Activated CD8-positive, alpha-beta memory T cell treated with anti-CD3 and anti-CD28 coated beads, Interleukin-2, amount 10 ng/mL, durations not matched to agents 7 days and 5 days (primary cell): Measurements from ENCODE around the gene DR1. TPM values are rescaled to one million over a fixed set of nuclear protein-coding genes. Genes with fewer than 3 reads are reported as not detected.

ENCODE experiments used
- ATAC-seq: fragments of 150-1000 bp; cut with Tn5 transposase; one replicate; pipeline ENCODE4 v1.10.0; 2021; ENCODE audit warnings: moderate library complexity
- CTCF ChIA-PET: fragments of 350-600 bp; sonication (Branson Sonifier 250); formaldehyde crosslinking; loops from one replicate; lab custom pipeline; 2021; ENCODE audit warnings: antibody characterized with exemption; lab: Charles Lee
- DNase-seq: peaks from one replicate; pipeline ENCODE4 v3.0.0-alpha.2; 2020
- H3K27ac Mint-ChIP-seq: one replicate; pipeline ENCODE4 v1.8.0; 2021; ENCODE audit warnings: mild to moderate bottlenecking, mixed read lengths
- H3K27me3 Mint-ChIP-seq: one replicate; pipeline ENCODE4 v1.8.0; 2021; ENCODE audit warnings: mixed read lengths
- H3K36me3 Mint-ChIP-seq: one replicate; pipeline ENCODE4 v1.8.0; 2021; ENCODE audit warnings: mild to moderate bottlenecking, mixed read lengths
- H3K4me1 Mint-ChIP-seq: one replicate; pipeline ENCODE4 v1.8.0; 2021; ENCODE audit warnings: mixed read lengths
- H3K4me3 Mint-ChIP-seq: one replicate; pipeline ENCODE4 v1.8.0; 2021; ENCODE audit warnings: mild to moderate bottlenecking, moderate library complexity, mixed read lengths
- H3K9me3 Mint-ChIP-seq: one replicate; pipeline ENCODE4 v1.8.0; 2022; ENCODE audit warnings: low read depth, mixed read lengths
- total RNA-seq, 2 experiments: library from RNA; stranded (reverse); gene quantifications; one replicate each; pipeline ENCODE4 v1.2.3, GENCODE V29; 2021

The DR1 gene
- total RNA-seq, 2 experiments from 2014 or later: 87.5 to 106 TPM

GRCh38 chr1:93324486-93325464 is 20.9 kb upstream of the DR1 start:
- Mint-ChIP-seq H3K9me3 (no peaks in the 10 kb centered on the region), H3K27ac (no peak overlapping the region), H3K4me3 (no peak overlapping the region), H3K27me3 (no peaks in the 10 kb centered on the region), H3K4me1 (no peaks in the 10 kb centered on the region), H3K36me3 (peaks cover 4% of the 10 kb centered on the region)
- DNase-seq: no peak
- ATAC-seq: no peak
- CTCF ChIA-PET: interaction anchor here (0.9 to 2.3 kb wide), 3 partner anchors 17 to 20 kb away, joined by 3 to 7 read pairs (median 4); no protein-coding TSS in a partner anchor

- DNase-seq (no peak), ATAC-seq (no peak)
- Mint-ChIP-seq H3K27ac (no peak overlapping the region), H3K36me3 (peaks cover 6% of the 10 kb centered on the region), H3K4me3 (no peak overlapping the region), H3K9me3 (no peaks in the 10 kb centered on the region), H3K27me3 (no peaks in the 10 kb centered on the region), H3K4me1 (no peaks in the 10 kb centered on the region)
- CTCF ChIA-PET: interaction anchor here (0.7 to 1.2 kb wide), 3 partner anchors 17 to 240 kb away, joined by 3 to 4 read pairs (median 4); partner anchors contain the start of gene DR1
Observed at GRCh38 chr1:93328809-93329760, 16.6 kb upstream of the DR1 start.

GRCh38 chr1:93330196-93330595 is 15.5 kb upstream of the DR1 start:
- peaks cover 5% of the 10 kb centered on the region for H3K36me3 Mint-ChIP-seq
- no peak for ATAC-seq
- H3K4me3 Mint-ChIP-seq: no peak overlapping the region
- no peak for DNase-seq
- CTCF ChIA-PET: interaction anchor here (0.7 to 1.2 kb wide), 2 partner anchors 29 to 241 kb away, joined by 3 to 4 read pairs; no protein-coding TSS in a partner anchor
- no peak overlapping the region for H3K27ac Mint-ChIP-seq
- H3K9me3 Mint-ChIP-seq: no peaks in the 10 kb centered on the region
- no peaks in the 10 kb centered on the region for H3K4me1 Mint-ChIP-seq
- no peaks in the 10 kb centered on the region for H3K27me3 Mint-ChIP-seq

GRCh38 chr1:93330617-93331016 is 15.1 kb upstream of the DR1 start:
- Mint-ChIP-seq H3K27me3 (no peaks in the 10 kb centered on the region), H3K4me1 (no peaks in the 10 kb centered on the region), H3K9me3 (no peaks in the 10 kb centered on the region), H3K36me3 (peaks cover 5% of the 10 kb centered on the region), H3K27ac (no peak overlapping the region), H3K4me3 (no peak overlapping the region)
- DNase-seq: no peak
- no peak for ATAC-seq
- CTCF ChIA-PET: interaction anchor here (1.2 to 1.5 kb wide), 2 partner anchors 26 to 30 kb away, joined by 3 to 4 read pairs; no protein-coding TSS in a partner anchor

GRCh38 chr1:93331412-93331811 is 14.3 kb upstream of the DR1 start:
- no peaks in the 10 kb centered on the region for H3K27me3 Mint-ChIP-seq
- H3K27ac Mint-ChIP-seq: no peak overlapping the region
- ATAC-seq: no peak
- peaks cover 3% of the 10 kb centered on the region for H3K36me3 Mint-ChIP-seq
- no peak for DNase-seq
- CTCF ChIA-PET: interaction anchor here (1.5 kb wide), 1 partner anchor 27 kb away, joined by 4 read pairs; no protein-coding TSS in a partner anchor
- H3K4me1 Mint-ChIP-seq: no peaks in the 10 kb centered on the region
- no peaks in the 10 kb centered on the region for H3K9me3 Mint-ChIP-seq
- H3K4me3 Mint-ChIP-seq: no peak overlapping the region

- peaks cover 2% of the 10 kb centered on the region for H3K4me1 Mint-ChIP-seq
- H3K36me3 Mint-ChIP-seq: peaks cover 9% of the 10 kb centered on the region
- CTCF ChIA-PET: interaction anchor here (0.7 kb wide), 1 partner anchor 34 kb away, joined by 3 read pairs; no protein-coding TSS in a partner anchor
- H3K4me3 Mint-ChIP-seq: no peak overlapping the region
- H3K27ac Mint-ChIP-seq: no peak overlapping the region
- no peak for DNase-seq
- H3K27me3 Mint-ChIP-seq: no peaks in the 10 kb centered on the region
- no peak for ATAC-seq
- no peaks in the 10 kb centered on the region for H3K9me3 Mint-ChIP-seq
Observed at GRCh38 chr1:93332368-93332767, 13.3 kb upstream of the DR1 start.

GRCh38 chr1:93338387-93339146 is 7.1 kb upstream of the DR1 start:
- no peaks in the 10 kb centered on the region for H3K27me3 Mint-ChIP-seq
- DNase-seq: no peak

GRCh38 chr1:93339171-93339697 is 6.5 kb upstream of the DR1 start:
- Mint-ChIP-seq H3K4me3 (no peak overlapping the region), H3K36me3 (peaks cover 22% of the 10 kb centered on the region), H3K4me1 (peaks cover 4% of the 10 kb centered on the region), H3K27me3 (no peaks in the 10 kb centered on the region), H3K9me3 (no peaks in the 10 kb centered on the region), H3K27ac (no peak overlapping the region)
- CTCF ChIA-PET: no interaction called here
- DNase-seq: no peak
- ATAC-seq: no peak

More at GRCh38 chr1:93338387-93339146, 7.1 kb upstream of the DR1 start:
- Mint-ChIP-seq H3K4me3 (no peak overlapping the region), H3K36me3 (peaks cover 22% of the 10 kb centered on the region), H3K27ac (no peak overlapping the region), H3K9me3 (no peaks in the 10 kb centered on the region), H3K4me1 (peaks cover 2% of the 10 kb centered on the region)
- CTCF ChIA-PET: no interaction called here
- no peak for ATAC-seq

GRCh38 chr1:93340090-93340489 is 5.6 kb upstream of the DR1 start:
- DNase-seq (no peak), ATAC-seq (no peak)
- CTCF ChIA-PET: no interaction called here
- peaks cover 10% of the 10 kb centered on the region for H3K4me1 Mint-ChIP-seq
- H3K27me3 Mint-ChIP-seq: no peaks in the 10 kb centered on the region
- H3K4me3 Mint-ChIP-seq: no peak overlapping the region
- no peaks in the 10 kb centered on the region for H3K9me3 Mint-ChIP-seq
- peaks cover 25% of the 10 kb centered on the region for H3K36me3 Mint-ChIP-seq
- no peak overlapping the region for H3K27ac Mint-ChIP-seq

GRCh38 chr1:93344484-93344883 is 1.2 kb upstream of the DR1 start:
- Mint-ChIP-seq H3K4me1 (peaks cover 15% of the 10 kb centered on the region), H3K4me3 (no peak overlapping the region), H3K27ac (no peak overlapping the region), H3K27me3 (no peaks in the 10 kb centered on the region), H3K9me3 (no peaks in the 10 kb centered on the region), H3K36me3 (peaks cover 23% of the 10 kb centered on the region)
- ATAC-seq: no peak
- DNase-seq: no peak
- CTCF ChIA-PET: interaction anchor here (1.0 to 3.2 kb wide), 3 partner anchors 40 to 565 kb away, joined by 4 to 21 read pairs (median 4); partner anchors contain the start of gene GCLM

GRCh38 chr1:93344886-93345632 is 648 bp upstream of the DR1 start:
- Mint-ChIP-seq H3K4me1 (peaks cover 17% of the 10 kb centered on the region), H3K9me3 (no peaks in the 10 kb centered on the region), H3K36me3 (peaks cover 26% of the 10 kb centered on the region), H3K27me3 (no peaks in the 10 kb centered on the region), H3K4me3 (peak overlapping the region; percentile 89), H3K27ac (peak overlapping the region; percentile 98)
- DNase-seq (no peak), ATAC-seq (peak; percentile 3)
- CTCF ChIA-PET: interaction anchor here (0.7 to 3.2 kb wide), 9 partner anchors 9 to 564 kb away, joined by 3 to 21 read pairs (median 4); partner anchors contain the start of genes GCLM and MTF2
